22Rv1 (cell line): Measurements from ENCODE around the gene SLC24A4.
A peak's percentile ranks its signal among the peaks of the same experiment; 100 is the strongest.

ENCODE experiments used
- H3K27ac ChIP-seq: fragments of 450-650 bp; 2 replicates; pipeline ENCODE4 v1.5.1; 2017
- CTCF ChIP-seq: fragments of 450-650 bp; IDR thresholded peaks from 2 replicates; pipeline ENCODE4 v1.5.1; 2017; ENCODE audit warnings: mild to moderate bottlenecking
- ZFX ChIP-seq: fragments of 450-650 bp; IDR thresholded peaks from 2 replicates; pipeline ENCODE4 v1.6.1; 2017; ENCODE audit warnings: antibody characterized with exemption, borderline replicate concordance

SLC24A4 gene

GRCh38 chr14:92450351-92451070 lies 127.5 kb downstream of the SLC24A4 start:
- H3K27ac ChIP-seq, result no peak overlapping the region
- TF ChIP-seq CTCF (no peak), ZFX (no peak)

GRCh38 chr14:92451245-92451644 lies 128.3 kb downstream of the SLC24A4 start:
- TF ChIP-seq ZFX (no peak), CTCF (no peak)
- no peak overlapping the region for H3K27ac ChIP-seq

- TF ChIP-seq CTCF (no peak), ZFX (no peak)
- H3K27ac ChIP-seq, result no peak overlapping the region
These were observed 128.8 kb downstream of the SLC24A4 start for GRCh38 chr14:92451755-92452154.

GRCh38 chr14:92452471-92452870 lies 129.5 kb downstream of the SLC24A4 start:
- no peak for TF ChIP-seq ZFX

GRCh38 chr14:92453691-92454090 lies 130.7 kb downstream of the SLC24A4 start:
- H3K27ac ChIP-seq, result no peak overlapping the region
- TF ChIP-seq CTCF (no peak), ZFX (no peak)

More at GRCh38 chr14:92452471-92452870, 129.5 kb downstream of the SLC24A4 start:
- H3K27ac ChIP-seq, result no peak overlapping the region

GRCh38 chr14:92455231-92455630 lies 132.3 kb downstream of the SLC24A4 start:
- no peak overlapping the region for H3K27ac ChIP-seq
- no peak for TF ChIP-seq CTCF
- no peak for TF ChIP-seq ZFX

- TF ChIP-seq ZFX (no peak), CTCF (peak; percentile 73)
- H3K27ac ChIP-seq, result no peak overlapping the region
These were observed 133.4 kb downstream of the SLC24A4 start for GRCh38 chr14:92456215-92457015.
